Mammary epithelial cell (primary cell): Measurements from ENCODE around the gene CD47.

Source experiments
- CTCF ChIP-seq, 2 donors: IDR thresholded peaks in 1 of 2; conservative IDR thresholded peaks in 1 of 2; 2 replicates each; pipeline ENCODE4 v1.5.1; 2011 to 2012; ENCODE audit warnings: inconsistent platforms in 2 of 2, low read length in 2 of 2, mild to moderate bottlenecking in 2 of 2, control low read depth in 1 of 2, low read depth in 1 of 2; ENCODE audit not compliant: insufficient read depth in 1 of 2; ENCODE audit errors: extremely low read depth in 1 of 2
- EZH2 ChIP-seq: IDR thresholded peaks from 2 replicates; pipeline ENCODE4 v1.6.1; 2012; ENCODE audit warnings: low read length, inconsistent platforms, borderline replicate concordance

- TF ChIP-seq CTCF (conservative IDR thresholded peaks at IDR 0.05 in 1 of 2, IDR thresholded peaks at IDR 0.05 in 1 of 2; ENCODE audit: extremely low read depth in 1 of 2, insufficient read depth in 1 of 2, low read depth in 1 of 2, low read length in 2 of 2) (no peak), EZH2 (no peak)
Observed at GRCh38 chr3:108022256-108023150, 68.3 kb downstream of the CD47 start.
